GM10847 (cell line): ENCODE measurements around the gene SOX6.

ENCODE experiments used
- POLR2A ChIP-seq: IDR thresholded peaks from 2 replicates; pipeline ENCODE4 v1.6.1; 2011; ENCODE audit not compliant: insufficient read length; ENCODE audit errors: extremely low read depth

Gene SOX6

GRCh38 chr11:16171882-16172281 is 184.5 kb downstream of the SOX6 start:
- TF ChIP-seq POLR2A, result no peak

- TF ChIP-seq POLR2A, result no peak
Measured at GRCh38 chr11:16169956-16170847, 186.1 kb downstream of the SOX6 start.

- TF ChIP-seq POLR2A, result no peak
Measured at GRCh38 chr11:16169541-16169940, 186.8 kb downstream of the SOX6 start.

DNA sequence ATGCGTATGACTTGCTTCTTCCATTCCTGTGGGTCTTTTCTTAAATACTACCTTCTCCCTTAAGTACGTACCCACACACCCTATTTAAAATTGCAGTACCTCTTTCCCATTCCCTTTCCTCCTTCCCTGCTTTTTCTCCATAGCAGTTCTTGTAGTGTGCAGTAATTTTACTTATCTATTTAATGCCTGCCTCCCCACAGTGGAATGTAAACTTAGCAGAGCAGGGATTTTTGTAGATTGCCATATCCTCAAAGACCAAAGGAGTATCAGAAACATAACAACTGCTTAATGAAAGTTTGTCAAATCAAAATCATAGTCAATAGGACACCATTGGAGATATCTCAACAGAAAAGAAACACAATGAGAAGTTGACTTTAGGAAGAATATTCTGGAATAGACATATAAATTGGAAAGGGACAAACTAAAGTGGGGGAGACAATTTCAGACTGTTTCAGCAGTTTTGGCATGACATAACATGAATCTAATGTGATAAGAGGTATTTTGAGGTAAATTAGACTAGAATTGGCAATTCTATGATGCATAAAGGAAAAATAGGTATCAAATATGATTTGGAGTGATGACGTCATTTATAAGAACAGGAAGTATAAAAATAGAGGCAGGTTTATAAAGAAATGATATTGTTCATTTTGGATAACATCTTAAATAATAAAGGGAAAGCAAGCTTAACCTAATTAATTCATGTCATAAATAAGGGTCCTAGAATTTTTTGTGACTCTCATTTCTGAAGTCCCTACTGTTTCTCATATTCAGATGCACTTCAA is 188.4 kb downstream of the SOX6 start:
- TF ChIP-seq POLR2A, result no peak

DNA sequence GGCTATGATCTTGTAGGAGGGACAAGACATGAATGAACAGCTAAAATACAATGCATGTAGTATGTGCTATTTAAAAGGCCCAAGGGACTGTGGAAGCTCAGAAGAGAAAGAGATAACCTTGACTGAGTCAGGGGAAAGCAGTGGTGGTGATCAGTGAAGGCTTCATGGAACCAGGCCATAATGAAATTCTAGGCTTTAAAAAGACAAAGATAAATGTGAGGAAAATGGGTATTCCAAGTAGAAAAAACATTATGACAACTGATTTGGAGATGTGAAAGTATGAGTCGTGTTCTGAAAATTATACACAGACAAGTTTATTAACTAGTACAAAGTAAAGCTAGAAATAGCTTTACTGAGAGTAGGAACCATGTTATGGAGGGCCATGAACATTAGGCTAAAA is 189.8 kb downstream of the SOX6 start:
- no peak for TF ChIP-seq POLR2A

DNA sequence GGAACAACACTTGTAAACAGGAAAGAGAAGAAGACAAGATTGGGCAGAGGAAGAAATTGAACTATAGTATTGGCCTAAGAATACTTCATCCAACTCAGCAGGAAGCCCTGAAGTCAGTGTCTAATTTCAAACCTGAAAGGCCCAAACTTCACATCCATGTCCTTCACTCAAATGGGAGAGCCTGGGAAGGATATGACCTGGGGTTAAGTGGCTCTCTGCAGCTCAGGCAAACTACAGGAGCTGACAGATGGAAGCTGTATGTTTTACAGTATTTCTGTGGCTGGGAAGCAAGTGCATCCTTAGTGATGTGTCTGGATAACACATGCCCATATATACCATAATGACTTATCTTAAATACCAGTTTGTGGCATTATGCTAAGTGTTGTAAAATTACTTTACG is 196.2 kb downstream of the SOX6 start:
- TF ChIP-seq POLR2A, result no peak

DNA sequence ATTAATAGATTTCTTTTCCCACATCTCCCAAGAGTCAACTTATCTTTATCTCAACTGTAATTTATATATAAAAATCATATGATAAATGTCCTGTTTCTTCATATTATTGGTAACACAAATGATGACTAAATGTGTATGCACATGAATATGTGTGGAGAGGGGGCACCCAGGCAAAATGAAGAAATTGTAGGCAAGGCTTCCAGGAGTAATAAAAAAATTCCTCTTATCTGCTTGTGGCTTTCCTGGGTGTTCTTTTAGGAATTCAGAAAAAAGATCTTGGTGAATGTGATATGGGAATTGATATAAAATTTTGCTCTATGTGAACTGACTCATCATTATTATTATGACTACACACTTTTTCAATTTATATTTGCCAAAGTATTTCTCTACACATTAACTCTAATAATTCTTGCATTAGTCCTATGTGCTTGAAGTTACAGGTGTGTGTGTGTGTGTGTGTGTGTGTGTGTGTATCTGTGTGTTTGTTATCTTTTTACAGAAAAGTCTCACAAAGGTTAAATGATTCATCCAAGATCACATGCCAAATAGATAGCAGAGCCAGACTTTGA is 197.8 kb downstream of the SOX6 start:
- TF ChIP-seq POLR2A, result no peak

GRCh38 chr11:16157327-16157726 is 199.0 kb downstream of the SOX6 start:
- TF ChIP-seq POLR2A, result no peak

DNA sequence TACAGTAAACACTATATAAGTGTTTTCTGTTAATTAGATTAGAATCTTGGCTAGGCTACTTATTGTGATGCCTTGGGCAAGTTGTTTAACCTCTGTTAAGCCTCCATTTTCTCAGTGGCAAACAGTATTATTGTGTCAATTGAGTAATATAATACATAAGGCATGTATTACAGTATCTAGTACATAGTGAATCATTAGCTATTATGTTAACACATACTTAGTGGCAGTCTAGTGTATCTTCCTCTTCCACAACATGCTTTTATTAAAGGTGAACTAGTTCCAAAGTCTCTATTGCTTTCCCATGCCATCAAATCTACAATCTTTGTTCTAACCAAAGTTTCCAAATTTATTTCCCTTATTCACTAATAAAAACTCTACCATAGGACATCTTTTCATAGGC is 200.9 kb downstream of the SOX6 start:
- no peak for TF ChIP-seq POLR2A

GRCh38 chr11:16154715-16155396 is 201.5 kb downstream of the SOX6 start:
- no peak for TF ChIP-seq POLR2A

GRCh38 chr11:16153951-16154350 is 202.4 kb downstream of the SOX6 start:
- no peak for TF ChIP-seq POLR2A

DNA sequence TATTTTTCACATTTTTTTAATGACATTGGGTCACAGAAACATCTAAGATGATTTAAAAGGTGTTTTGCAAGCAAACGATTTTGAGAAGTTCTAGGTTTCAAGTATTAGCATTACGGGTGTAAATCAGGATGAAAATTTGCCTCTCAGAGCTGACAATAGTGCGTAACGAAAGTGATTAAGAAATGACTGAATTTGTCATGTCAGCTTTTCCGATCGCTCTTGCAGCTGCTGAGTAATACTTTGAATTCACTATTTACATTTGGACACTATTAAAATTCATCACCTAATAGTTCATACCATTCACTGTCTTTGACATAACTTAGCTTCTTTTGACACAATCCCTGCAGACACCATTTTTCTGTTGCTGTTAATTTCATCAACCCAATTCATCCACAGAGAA is 205.2 kb downstream of the SOX6 start:
- no peak for TF ChIP-seq POLR2A

DNA sequence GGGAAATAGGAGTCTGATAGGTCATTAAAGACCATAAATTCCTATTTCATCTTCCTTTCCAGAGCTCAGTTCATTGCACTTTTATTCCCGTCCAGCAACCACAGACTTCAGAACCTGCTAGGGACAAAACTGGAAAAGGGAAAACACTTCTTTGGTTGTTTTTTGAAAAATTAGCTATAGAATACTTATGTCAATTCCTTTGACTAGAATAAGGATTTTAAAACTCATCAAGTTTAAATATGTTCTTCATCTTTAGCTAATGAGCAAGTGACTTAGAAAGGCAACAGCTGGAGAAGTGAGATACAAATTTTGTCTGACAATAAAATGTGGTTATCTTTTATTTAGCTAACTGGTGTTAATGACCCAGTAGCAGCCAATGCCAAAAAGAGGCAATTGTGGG is 206.9 kb downstream of the SOX6 start:
- no peak for TF ChIP-seq POLR2A

DNA sequence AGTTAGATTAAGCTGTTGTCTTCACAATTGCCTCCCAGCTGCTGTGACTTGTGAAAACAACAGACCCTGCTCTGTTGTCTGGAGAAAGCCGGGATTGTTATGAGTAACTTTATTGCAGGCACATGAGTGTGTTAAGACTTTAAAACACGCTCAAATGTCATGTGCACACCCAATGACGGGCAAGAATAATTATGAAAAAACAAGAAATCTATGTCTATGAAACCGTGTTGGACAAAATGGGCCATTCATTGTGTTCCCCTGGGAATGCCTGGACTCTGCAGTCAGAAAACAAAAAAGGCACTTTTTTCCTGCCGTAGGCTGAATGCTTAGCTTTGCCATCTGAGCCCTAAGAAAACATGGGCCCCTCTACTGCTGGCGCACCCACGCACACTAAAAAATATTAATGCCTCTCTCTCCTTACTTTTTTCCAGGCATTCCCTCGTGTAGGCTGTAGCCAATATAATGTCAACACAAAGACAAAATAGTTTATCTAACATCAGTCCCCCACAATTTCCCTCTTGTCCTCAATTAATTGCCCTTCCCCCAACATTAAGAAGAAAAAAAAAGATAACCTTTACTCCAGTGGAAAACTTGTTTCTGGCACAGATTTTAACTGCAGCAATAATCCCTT is 207.9 kb downstream of the SOX6 start:
- TF ChIP-seq POLR2A, result no peak

DNA sequence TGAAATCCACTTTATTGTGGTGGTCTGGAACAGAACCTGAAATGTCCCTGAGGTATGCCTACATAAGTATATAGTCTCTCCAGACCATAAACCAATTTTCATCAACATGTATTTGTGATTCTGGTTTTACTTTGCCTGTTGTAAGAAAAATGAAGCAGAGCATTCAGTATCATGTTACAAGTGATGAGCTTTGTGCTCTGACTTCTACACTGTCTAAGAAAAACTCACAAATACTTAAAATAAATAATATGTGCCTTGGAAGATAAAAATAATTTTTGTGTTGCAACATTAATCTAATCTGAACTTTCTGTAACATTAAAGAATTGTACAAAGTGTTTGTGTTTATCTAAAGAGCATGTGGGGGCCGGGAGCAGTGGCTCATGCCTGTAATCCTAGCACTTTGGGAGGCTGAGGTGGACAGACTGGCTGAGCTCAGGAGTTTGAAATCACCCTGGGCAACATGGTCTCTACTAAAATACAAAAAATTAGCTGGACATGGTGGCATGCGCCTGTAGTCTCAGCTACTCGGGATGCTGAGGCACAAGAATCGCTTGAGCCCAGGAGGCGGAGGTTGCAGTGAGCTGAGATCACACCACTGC is 219.5 kb downstream of the SOX6 start:
- TF ChIP-seq POLR2A, result no peak

- TF ChIP-seq POLR2A, result no peak
Measured at GRCh38 chr11:16133867-16134266, 222.5 kb downstream of the SOX6 start.
